Right lobe of liver (tissue), 4 donors: Measurements from ENCODE around the gene DCDC2.

Experiments
- CTCF ChIP-seq, 4 donors: fragments of 200-600 bp in 3 of 4; fragments of 450-650 bp in 1 of 4; IDR thresholded peaks; one replicate each; pipeline versions ENCODE4 v1.5.1 to v1.8.0; 2016 to 2022; ENCODE audit warnings: antibody characterized with exemption in 4 of 4, mild to moderate bottlenecking in 2 of 4
- POLR2A ChIP-seq: fragments of 450-650 bp; IDR thresholded peaks from one replicate; pipeline ENCODE4 v1.6.1; 2017; ENCODE audit warnings: antibody characterized with exemption, mild to moderate bottlenecking
- donor health status: DM: no; HTN: no; CAD: no.
- donor health status: DM: no; HTN: no; CAD: no.
- donor health status: DM: no; HTN: yes; CAD: no.

GRCh38 chr6:24238700-24239099 lies 119.2 kb downstream of the DCDC2 start:
- no peak for TF ChIP-seq CTCF (IDR thresholded peaks at IDR 0.05)
- TF ChIP-seq POLR2A: no peak
